GM19193 (cell line): ENCODE data around the gene ITSN2.

ENCODE experiments used
- POLR2A ChIP-seq: IDR thresholded peaks from 4 replicates; pipeline ENCODE4 v1.6.1; 2011; ENCODE audit not compliant: insufficient read depth, insufficient read length; ENCODE audit errors: extremely low read depth

ITSN2 gene

GRCh38 chr2:24360050-24360962, at the start of gene ITSN2:
ITSN2 (minus strand) TSS chr2:24360536; CDS start chr2:24328082, 32,454 bp downstream.
- peak; percentile 89 for TF ChIP-seq POLR2A

GRCh38 chr2:24409171-24409570, 48.8 kb upstream of the ITSN2 start:
- TF ChIP-seq POLR2A, result no peak

- no peak for TF ChIP-seq POLR2A
Measured at GRCh38 chr2:24404491-24404921, 44.2 kb upstream of the ITSN2 start.

- TF ChIP-seq POLR2A, result no peak
Measured at GRCh38 chr2:24403832-24404212, 43.5 kb upstream of the ITSN2 start.

- TF ChIP-seq POLR2A, result no peak
Measured at GRCh38 chr2:24403168-24403831, 43.0 kb upstream of the ITSN2 start.

- no peak for TF ChIP-seq POLR2A
Measured at GRCh38 chr2:24402242-24403097, 42.1 kb upstream of the ITSN2 start.

GRCh38 chr2:24400207-24400907, 40.0 kb upstream of the ITSN2 start:
- no peak for TF ChIP-seq POLR2A

GRCh38 chr2:24399434-24400206, 39.3 kb upstream of the ITSN2 start:
- TF ChIP-seq POLR2A, result no peak

- TF ChIP-seq POLR2A, result no peak
Measured at GRCh38 chr2:24394998-24395397, 34.7 kb upstream of the ITSN2 start.

- TF ChIP-seq POLR2A, result no peak
Measured at GRCh38 chr2:24392542-24393059, 32.3 kb upstream of the ITSN2 start.

- no peak for TF ChIP-seq POLR2A
Measured at GRCh38 chr2:24385366-24385765, 25.0 kb upstream of the ITSN2 start.

GRCh38 chr2:24382363-24383073, 22.2 kb upstream of the ITSN2 start:
- TF ChIP-seq POLR2A, result no peak

GRCh38 chr2:24380820-24381219, 20.5 kb upstream of the ITSN2 start:
- no peak for TF ChIP-seq POLR2A

GRCh38 chr2:24375349-24376087, 15.2 kb upstream of the ITSN2 start:
- TF ChIP-seq POLR2A, result no peak
